Measurements from ENCODE around the gene AVPR1B. TPM values are rescaled to one million over a fixed set of nuclear protein-coding genes. Genes with fewer than 3 reads are reported as not detected.

Gene AVPR1B
- total RNA-seq, 1 experiment from 2014 or later = not detected

- no peak for ATAC-seq
- intact Hi-C loops (cut with micrococcal nuclease; ENCODE audit: unreplicated experiment) = loop anchor here (5.0 kb wide), 1 partner anchor 102 kb away; no protein-coding TSS in a partner anchor
- BruUV-seq (replicated peaks) = no TSS peak
Measured at GRCh38 chr1:206089341-206089740, 27.8 kb downstream of the AVPR1B start.

GRCh38 chr1:206087091-206087490, 30.1 kb downstream of the AVPR1B start:
- H3K9me3 ChIP-seq (ENCODE audit: control insufficient read depth, insufficient read depth, low read depth, low read length) = no peaks in the 10 kb centered on the region
- no peaks in the 10 kb centered on the region for H3K4me1 ChIP-seq (ENCODE audit: control insufficient read depth, insufficient read depth, low read length)
- ATAC-seq (no peak), DNase-seq (ENCODE audit: low read depth, low spot score) (no peak)
- POLR2A ChIA-PET = no interaction called here
- in situ Hi-C loops (cut with HindIII; ENCODE audit: low pct_unique_long_range_greater_than_20kb, low sequenced_read_pairs) = no loop called here
- TF ChIP-seq TCF7L2 (IDR thresholded peaks at IDR 0.05; ENCODE audit: low read depth, low read length) (no peak), REST (IDR thresholded peaks at IDR 0.05; ENCODE audit: insufficient read depth in 1 of 2, low read depth in 2 of 2, low read length in 1 of 2) (no peak), CTCF (IDR thresholded peaks at IDR 0.05) (no peak), SIN3A (IDR thresholded peaks at IDR 0.05; ENCODE audit: borderline replicate concordance, insufficient read depth, low read depth, low read length) (no peak), POLR2AphosphoS5 (IDR thresholded peaks at IDR 0.05; ENCODE audit: low read depth, low read length) (no peak)
- H3K27ac ChIP-seq (ENCODE audit: low read length) = no peak overlapping the region
- intact Hi-C loops (cut with micrococcal nuclease; ENCODE audit: unreplicated experiment) = loop anchor here (5.0 kb wide), 1 partner anchor 100 kb away; no protein-coding TSS in a partner anchor
- H3K4me3 ChIP-seq (ENCODE audit: low read depth in 2 of 2, low read length in 2 of 2) = no peak overlapping the region
- peaks cover 10% of the 10 kb centered on the region for H3K27me3 ChIP-seq (ENCODE audit: control insufficient read depth, insufficient read depth, low read length)
- CTCF ChIA-PET = no interaction called here
- no peaks in the 10 kb centered on the region for H3K36me3 ChIP-seq (ENCODE audit: control insufficient read depth, insufficient read depth, low read length)
- no TSS peak for BruUV-seq (replicated peaks)

More at GRCh38 chr1:206089341-206089740, 27.8 kb downstream of the AVPR1B start:
- Histone ChIP-seq H3K4me3 (ENCODE audit: low read depth in 2 of 2, low read length in 2 of 2) (no peak overlapping the region), H3K9me3 (ENCODE audit: control insufficient read depth, insufficient read depth, low read depth, low read length) (no peaks in the 10 kb centered on the region), H3K27me3 (ENCODE audit: control insufficient read depth, insufficient read depth, low read length) (peaks cover 12% of the 10 kb centered on the region), H3K36me3 (ENCODE audit: control insufficient read depth, insufficient read depth, low read length) (no peaks in the 10 kb centered on the region), H3K27ac (ENCODE audit: low read length) (no peak overlapping the region), H3K4me1 (ENCODE audit: control insufficient read depth, insufficient read depth, low read length) (no peaks in the 10 kb centered on the region)
- TF ChIP-seq SIN3A (IDR thresholded peaks at IDR 0.05; ENCODE audit: borderline replicate concordance, insufficient read depth, low read depth, low read length) (no peak), CTCF (IDR thresholded peaks at IDR 0.05) (no peak), POLR2AphosphoS5 (IDR thresholded peaks at IDR 0.05; ENCODE audit: low read depth, low read length) (no peak), TCF7L2 (IDR thresholded peaks at IDR 0.05; ENCODE audit: low read depth, low read length) (no peak), REST (IDR thresholded peaks at IDR 0.05; ENCODE audit: insufficient read depth in 1 of 2, low read depth in 2 of 2, low read length in 1 of 2) (no peak)
- POLR2A ChIA-PET = no interaction called here
- no peak for DNase-seq (ENCODE audit: low read depth, low spot score)
- in situ Hi-C loops (cut with HindIII; ENCODE audit: low pct_unique_long_range_greater_than_20kb, low sequenced_read_pairs) = no loop called here
- CTCF ChIA-PET = interaction anchor here (0.6 kb wide), 2 partner anchors 59 to 860 kb away, joined by 4 read pairs; no protein-coding TSS in a partner anchor
